Stomach (tissue), 4 donors: ENCODE results near the gene RPL10A.

ENCODE experiments used
- EP300 ChIP-seq: sonication (generic); formaldehyde crosslinking; IDR thresholded peaks from one replicate; pipeline ENCODE4 v1.6.1; 2017; ENCODE audit warnings: antibody characterized with exemption
- TF ChIP-seq, protein P1 (sequence below), 7 experiments: fragments of 450-650 bp in 4 of 7; fragments of 200-600 bp in 3 of 7; sonication (generic) in 3 of 7; IDR thresholded peaks; one replicate each; pipeline ENCODE4 v1.5.1; 2016 to 2019; ENCODE audit warnings: antibody characterized with exemption in 7 of 7, control low read depth in 2 of 7, mild to moderate bottlenecking in 1 of 7

DNA sequence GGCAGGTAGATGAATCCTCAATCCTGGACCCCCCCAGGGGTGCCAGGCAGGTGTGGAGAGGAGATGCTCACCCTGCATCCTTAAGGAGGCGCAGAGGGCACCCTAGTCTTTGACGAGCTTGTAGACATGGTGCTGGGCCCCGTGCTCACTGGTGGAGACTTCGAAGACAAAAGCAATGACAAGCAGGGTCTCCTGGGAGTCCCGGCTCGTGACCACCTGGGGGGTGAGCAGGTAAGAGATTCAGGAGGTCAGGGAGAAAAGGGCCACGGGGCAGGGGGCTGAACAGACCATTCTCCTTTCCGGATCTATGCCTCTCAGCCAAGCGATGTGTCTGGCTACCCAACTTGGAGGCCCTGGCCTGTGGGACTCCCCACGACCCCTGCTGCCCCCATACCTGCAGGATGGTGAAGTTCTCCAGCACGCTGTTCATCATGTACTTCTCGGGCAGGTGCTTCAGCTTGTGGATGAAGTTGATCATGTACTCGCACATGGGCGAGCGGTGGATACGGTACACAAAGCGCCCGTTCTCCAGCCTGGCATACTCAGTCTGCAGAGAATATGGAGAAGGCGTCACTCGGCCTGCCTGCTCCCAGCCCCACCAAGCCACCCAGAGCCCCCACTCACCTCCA, 6.9 kb downstream of the RPL10A start:
- TF ChIP-seq, protein P1, sequence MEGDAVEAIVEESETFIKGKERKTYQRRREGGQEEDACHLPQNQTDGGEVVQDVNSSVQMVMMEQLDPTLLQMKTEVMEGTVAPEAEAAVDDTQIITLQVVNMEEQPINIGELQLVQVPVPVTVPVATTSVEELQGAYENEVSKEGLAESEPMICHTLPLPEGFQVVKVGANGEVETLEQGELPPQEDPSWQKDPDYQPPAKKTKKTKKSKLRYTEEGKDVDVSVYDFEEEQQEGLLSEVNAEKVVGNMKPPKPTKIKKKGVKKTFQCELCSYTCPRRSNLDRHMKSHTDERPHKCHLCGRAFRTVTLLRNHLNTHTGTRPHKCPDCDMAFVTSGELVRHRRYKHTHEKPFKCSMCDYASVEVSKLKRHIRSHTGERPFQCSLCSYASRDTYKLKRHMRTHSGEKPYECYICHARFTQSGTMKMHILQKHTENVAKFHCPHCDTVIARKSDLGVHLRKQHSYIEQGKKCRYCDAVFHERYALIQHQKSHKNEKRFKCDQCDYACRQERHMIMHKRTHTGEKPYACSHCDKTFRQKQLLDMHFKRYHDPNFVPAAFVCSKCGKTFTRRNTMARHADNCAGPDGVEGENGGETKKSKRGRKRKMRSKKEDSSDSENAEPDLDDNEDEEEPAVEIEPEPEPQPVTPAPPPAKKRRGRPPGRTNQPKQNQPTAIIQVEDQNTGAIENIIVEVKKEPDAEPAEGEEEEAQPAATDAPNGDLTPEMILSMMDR (IDR thresholded peaks at IDR 0.05), result no peak
- no peak for TF ChIP-seq EP300
